Fibroblast of villous mesenchyme (primary cell): Measurements from ENCODE around the gene RNASE12. TPM values are rescaled to one million over a fixed set of nuclear protein-coding genes. Genes with fewer than 3 reads are reported as not detected.

Experiments used
- DNase-seq: peaks from one replicate; pipeline ENCODE4 v3.0.0-alpha.2; 2010; ENCODE audit warnings: low read depth
- H3K4me3 ChIP-seq: 2 replicates; pipeline ENCODE4 v1.5.1; 2011; ENCODE audit warnings: low read depth, mild to moderate bottlenecking, low read length
- CTCF ChIP-seq: IDR thresholded peaks from 2 replicates; pipeline ENCODE4 v1.5.1; 2012; ENCODE audit warnings: low read depth, mild to moderate bottlenecking, low read length; ENCODE audit not compliant: insufficient read depth
- total RNA-seq: library from RNA; depleted of rRNA; stranded (reverse); fragments of >200 nt; gene quantifications from 2 replicates; pipeline ENCODE4 v1.2.3, GENCODE V29; 2012

RNASE12 gene
- total RNA-seq, 1 donor, result not detected

- TF ChIP-seq CTCF, result no peak
- no peak overlapping the region for H3K4me3 ChIP-seq
- DNase-seq, result no peak
Observed at GRCh38 chr14:20551606-20552005, 39.6 kb downstream of the RNASE12 start.

- DNase-seq, result no peak
- H3K4me3 ChIP-seq, result no peak overlapping the region
- TF ChIP-seq CTCF, result no peak
Observed at GRCh38 chr14:20550926-20551325, 40.2 kb downstream of the RNASE12 start.

GRCh38 chr14:20548414-20549158 is 42.6 kb downstream of the RNASE12 start:
- no peak for DNase-seq
- H3K4me3 ChIP-seq, result no peak overlapping the region
- TF ChIP-seq CTCF, result no peak

- no peak overlapping the region for H3K4me3 ChIP-seq
- no peak for DNase-seq
- TF ChIP-seq CTCF, result no peak
Observed at GRCh38 chr14:20546877-20547276, 44.3 kb downstream of the RNASE12 start.

Other genes with a start within 250 kb of the RNASE12 start
- 11.9 and 12.5 TPM in 2 replicates for gene PARP2, start 247.7 kb downstream of the RNASE12 start, total RNA-seq
- 17.7 and 22.0 TPM in 2 replicates for gene TEP1, start 177.9 kb downstream of the RNASE12 start, total RNA-seq
- under 0.01 and 0.43 TPM in 2 replicates for gene KLHL33, start 155.2 kb downstream of the RNASE12 start, total RNA-seq
- 36.3 and 41.2 TPM in 2 replicates for gene OSGEP, start 136.6 kb downstream of the RNASE12 start, total RNA-seq
- gene APEX1, start 136.2 kb downstream of the RNASE12 start, total RNA-seq, result 29.0 and 34.1 TPM in 2 replicates
- 20.7 and 35.4 TPM in 2 replicates for gene PIP4P1, start 129.9 kb downstream of the RNASE12 start, total RNA-seq
- 22.2 and 32.4 TPM in 2 replicates for gene PNP, start 122.0 kb downstream of the RNASE12 start, total RNA-seq
- gene RNASE10, start 85.8 kb downstream of the RNASE12 start, total RNA-seq, result not detected in 2 replicates
- gene RNASE9, start 30.3 kb downstream of the RNASE12 start, total RNA-seq, result not detected in 2 replicates
- not detected in 2 replicates for gene RNASE11, start 3.4 kb downstream of the RNASE12 start, total RNA-seq
- not detected in 2 replicates for gene OR6S1, start 50.3 kb upstream of the RNASE12 start, total RNA-seq
- 6.9 and 7.4 TPM in 2 replicates for gene RNASE4, start 93.2 kb upstream of the RNASE12 start, total RNA-seq
- 1.7 and 4.5 TPM in 2 replicates for gene ANG, start 97.4 kb upstream of the RNASE12 start, total RNA-seq
- not detected in 2 replicates for gene EDDM3A, start 154.5 kb upstream of the RNASE12 start, total RNA-seq
- gene EDDM3B, start 177.0 kb upstream of the RNASE12 start, total RNA-seq, result not detected in 2 replicates
- not detected in 2 replicates for gene RNASE6, start 189.9 kb upstream of the RNASE12 start, total RNA-seq
- not detected in 2 replicates for gene RNASE1, start 211.5 kb upstream of the RNASE12 start, total RNA-seq